Stimulated activated CD8-positive, alpha-beta memory T cell treated with anti-CD3 and anti-CD28 coated beads, Interleukin-2, amount 100 ng/mL, for 1 hour (primary cell): ENCODE results near the gene DLGAP1.

Experiments
- DNase-seq, 2 donors: peaks; one replicate each; pipeline ENCODE4 v3.0.0-alpha.2; 2020; ENCODE audit warnings: low read depth in 2 of 2

DLGAP1 gene

DNA sequence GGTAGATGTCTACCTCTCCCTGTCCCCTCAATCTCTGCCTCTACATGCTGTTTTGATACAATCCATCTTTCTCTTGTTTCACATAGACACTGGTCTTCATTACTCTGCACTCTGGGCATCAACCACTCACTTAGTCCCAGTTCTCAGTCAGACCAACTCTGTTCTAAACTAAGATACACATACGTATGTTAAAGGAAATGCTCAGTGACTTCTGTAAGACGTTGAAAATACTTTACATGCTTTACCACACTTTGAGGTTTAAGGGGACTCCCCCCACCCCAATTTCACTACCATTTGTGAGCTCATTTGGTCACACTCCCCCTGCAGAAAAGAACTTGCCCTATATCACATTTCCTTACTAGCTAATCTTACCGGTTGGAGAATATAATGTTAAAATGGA is 507.7 kb downstream of the DLGAP1 start:
- no peak for DNase-seq

- no peak for DNase-seq
Observed at GRCh38 chr18:3935305-3935704, 519.8 kb downstream of the DLGAP1 start.

DNA sequence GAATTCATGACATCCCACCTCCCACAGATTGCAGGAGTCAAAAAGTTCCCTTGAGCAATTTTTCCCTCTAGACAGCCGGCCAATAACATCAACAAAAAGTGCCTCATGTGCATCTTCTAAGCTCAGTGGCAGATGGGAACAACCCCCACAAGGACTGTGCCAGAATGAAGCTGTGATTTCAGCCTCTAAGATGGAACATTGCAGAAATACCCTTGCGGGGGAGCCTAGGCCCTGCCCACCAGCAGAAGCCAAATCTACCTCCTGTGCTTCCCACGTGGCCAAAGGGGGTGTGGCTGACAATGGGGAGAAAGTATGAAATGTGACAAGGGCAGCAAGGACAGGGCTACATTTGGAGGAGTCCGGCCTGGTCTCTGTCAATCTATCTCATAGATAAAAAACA is 522.8 kb downstream of the DLGAP1 start:
- no peak for DNase-seq

DNA sequence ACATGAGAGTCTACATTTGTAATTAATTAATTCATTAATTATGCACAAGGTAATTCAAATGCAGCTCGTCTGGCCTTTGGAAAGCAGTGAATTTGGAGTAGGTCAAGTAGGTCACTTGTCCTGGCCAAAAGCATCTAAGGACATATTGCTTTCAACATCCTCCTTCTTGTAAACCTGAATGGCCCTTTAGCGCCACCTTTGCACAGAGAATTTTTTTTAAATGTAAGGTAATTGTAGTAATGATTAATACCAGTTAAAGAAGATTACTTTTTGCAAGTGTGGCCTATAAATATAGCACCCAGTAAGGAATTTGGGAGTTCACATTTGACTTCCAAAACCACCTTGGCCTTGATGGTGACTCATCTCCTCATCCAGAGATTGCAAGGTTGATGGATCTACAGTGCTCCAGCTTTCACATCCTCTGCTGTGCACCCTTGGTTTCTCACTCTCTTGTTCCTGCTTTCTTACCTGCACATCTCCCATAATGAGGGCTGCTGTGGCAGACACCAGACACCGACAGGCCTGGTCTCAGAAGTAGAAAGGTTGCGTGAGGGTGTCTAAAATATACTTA is 523.5 kb downstream of the DLGAP1 start:
- no peak for DNase-seq

GRCh38 chr18:3931013-3931315 is 524.1 kb downstream of the DLGAP1 start:
- DNase-seq = no peak

GRCh38 chr18:3930126-3931012 is 524.7 kb downstream of the DLGAP1 start:
- DNase-seq = no peak

GRCh38 chr18:3924455-3924854 is 530.7 kb downstream of the DLGAP1 start:
- DNase-seq = no peak

DNA sequence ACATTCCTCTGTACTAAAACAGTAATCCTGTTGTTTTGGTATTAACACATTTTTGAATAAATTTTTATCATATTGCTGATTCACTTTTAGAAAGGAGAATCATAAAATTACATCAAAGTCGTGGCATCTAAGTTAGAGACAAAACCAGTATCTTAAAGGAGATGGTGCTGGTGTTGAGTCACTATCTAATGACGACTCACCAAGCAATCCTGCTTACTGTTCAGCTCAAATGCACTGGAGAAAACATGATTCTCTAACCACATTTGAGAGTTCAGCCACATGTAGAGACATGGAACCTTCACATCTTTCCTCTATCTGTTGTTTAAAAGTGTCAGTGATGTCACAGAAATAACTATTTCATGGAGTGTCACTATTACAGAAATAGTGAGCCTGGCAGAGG is 531.4 kb downstream of the DLGAP1 start:
- DNase-seq = no peak

DNA sequence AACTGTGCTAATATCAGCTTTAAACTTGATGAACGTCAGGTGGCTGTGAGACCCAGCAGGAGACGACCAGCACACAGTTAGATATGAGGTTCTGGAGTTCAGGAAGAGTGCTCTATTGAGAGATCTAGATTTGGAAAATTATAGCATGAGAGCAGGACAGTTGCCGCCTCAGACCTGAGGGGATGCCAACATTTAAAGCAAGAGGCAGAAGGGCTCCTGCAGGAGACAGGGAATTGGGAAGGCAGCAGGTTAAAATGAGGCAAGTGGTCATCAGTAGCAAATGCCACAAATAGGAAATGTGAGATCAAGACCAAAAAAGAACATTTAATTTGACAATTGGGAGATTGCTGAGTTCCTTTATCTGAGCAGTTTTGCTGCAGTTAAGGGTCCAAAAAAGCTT is 533.3 kb downstream of the DLGAP1 start:
- DNase-seq = no peak

- DNase-seq = no peak
Observed at GRCh38 chr18:3920832-3921231, 534.3 kb downstream of the DLGAP1 start.

- DNase-seq = no peak
Observed at GRCh38 chr18:3919396-3920061, 535.6 kb downstream of the DLGAP1 start.

GRCh38 chr18:3916082-3916481 is 539.0 kb downstream of the DLGAP1 start:
- DNase-seq = no peak

DNA sequence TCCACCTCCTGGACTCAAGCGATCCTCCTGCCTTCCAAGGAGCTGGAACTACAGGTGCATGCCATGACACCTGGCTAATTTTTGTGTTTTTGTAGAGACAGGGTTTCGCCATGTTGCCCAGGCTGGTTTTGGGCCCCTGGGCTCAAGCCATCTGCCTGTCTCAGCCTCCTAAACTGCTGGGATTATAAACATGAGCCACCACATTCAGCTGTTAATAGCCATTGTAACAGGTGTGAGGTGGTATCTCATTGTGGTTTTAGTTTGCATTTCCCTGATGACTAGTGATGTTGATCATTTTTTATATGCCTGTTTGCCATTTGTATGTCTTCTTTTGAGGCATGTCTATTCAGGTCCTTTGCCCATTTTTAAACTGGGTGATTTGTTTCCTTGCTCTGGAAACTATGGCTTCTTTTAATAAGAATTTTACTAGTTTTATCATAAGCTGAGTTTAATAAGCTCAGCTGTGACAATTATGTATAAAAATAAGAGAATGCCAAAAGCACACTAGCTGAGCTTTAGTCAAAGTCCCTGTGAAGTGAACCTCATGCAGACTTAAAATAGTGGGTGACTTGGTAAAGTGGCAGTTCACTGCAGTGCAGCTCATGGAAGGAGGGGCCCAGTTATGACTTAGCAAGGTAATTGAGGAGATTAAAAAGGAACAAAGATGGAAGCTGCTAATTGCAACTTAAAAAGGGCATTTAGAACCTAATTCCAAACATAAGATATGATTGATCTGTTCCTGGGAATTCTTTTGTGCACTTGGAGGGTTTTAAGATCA is 540.1 kb downstream of the DLGAP1 start:
- DNase-seq = no peak

- no peak for DNase-seq
Observed at GRCh38 chr18:3914109-3914508, 541.0 kb downstream of the DLGAP1 start.

DNA sequence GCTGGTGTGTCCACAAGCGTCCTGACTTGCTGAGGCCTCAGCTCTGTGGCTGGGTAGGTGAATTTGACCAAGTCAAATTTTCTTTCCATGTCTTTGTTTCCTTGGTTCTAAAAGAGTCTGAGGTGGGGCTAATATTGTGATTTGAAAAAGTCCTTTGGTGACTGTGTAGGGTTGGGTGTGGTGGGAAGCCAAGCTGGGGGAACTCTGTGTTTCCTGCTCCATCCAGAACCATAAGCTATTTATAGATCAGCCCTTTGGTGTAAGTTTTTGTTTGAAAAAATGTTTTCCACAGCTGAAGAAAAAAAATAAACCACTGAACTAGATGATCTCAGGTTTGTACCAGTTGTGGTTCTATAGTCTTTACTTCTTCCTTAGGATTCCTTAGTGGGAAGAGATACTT is 542.4 kb downstream of the DLGAP1 start:
- DNase-seq = no peak

- no peak for DNase-seq
Observed at GRCh38 chr18:3911413-3911812, 543.7 kb downstream of the DLGAP1 start.

- DNase-seq = no peak
Observed at GRCh38 chr18:3910512-3910911, 544.6 kb downstream of the DLGAP1 start.

- no peak for DNase-seq
Observed at GRCh38 chr18:3907955-3908354, 547.2 kb downstream of the DLGAP1 start.

DNA sequence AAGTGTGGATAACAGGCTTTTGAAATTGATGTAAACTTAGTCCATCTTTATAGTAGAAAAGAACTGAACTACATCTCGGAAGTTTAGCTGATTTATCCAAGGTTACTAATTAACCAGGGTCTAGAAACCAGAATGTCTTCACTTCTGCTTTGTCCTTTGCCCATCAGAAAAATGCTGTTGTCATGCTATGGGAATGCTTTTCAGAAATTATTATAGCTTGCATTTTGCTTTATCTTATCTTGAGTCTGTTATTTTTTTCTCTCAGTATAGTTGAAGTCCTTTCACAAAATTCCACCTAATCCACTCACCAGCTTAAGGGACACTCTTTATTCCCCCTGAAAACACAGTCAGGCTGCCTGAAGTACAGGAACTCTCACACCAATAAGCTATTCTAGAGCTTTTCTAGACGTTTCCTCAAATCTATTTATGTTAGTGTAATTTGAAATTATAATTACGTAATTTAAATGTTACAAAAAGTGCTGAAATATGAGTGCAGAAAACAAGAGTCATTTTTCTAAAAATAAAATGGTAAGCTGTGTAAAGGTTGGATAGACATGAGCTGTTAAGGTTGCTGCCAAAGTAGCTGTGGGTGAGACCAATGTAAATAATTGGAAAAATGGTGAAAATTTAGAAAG is 548.9 kb downstream of the DLGAP1 start:
- no peak for DNase-seq

- DNase-seq = no peak
Observed at GRCh38 chr18:3903337-3903736, 551.8 kb downstream of the DLGAP1 start.

DNA sequence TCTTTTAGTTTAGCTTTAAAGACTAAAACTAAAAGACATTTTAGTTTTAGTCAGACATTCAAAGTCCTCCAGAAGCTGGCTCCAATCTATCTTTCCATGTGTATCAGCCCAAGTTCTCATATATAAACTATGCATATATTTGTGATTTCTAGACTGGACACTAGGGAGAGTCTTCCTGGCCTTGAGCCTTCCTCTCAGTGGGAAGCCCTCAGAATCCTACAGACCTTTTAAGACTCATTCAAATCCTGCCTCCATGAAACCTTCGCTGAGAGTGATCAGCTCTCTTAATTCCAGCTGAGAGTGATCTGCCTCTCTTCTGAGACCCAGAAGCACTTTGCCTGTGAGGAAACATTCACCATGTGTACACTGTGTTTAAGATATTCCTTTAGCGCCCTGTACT is 552.4 kb downstream of the DLGAP1 start:
- no peak for DNase-seq

GRCh38 chr18:3901811-3902210 is 553.3 kb downstream of the DLGAP1 start:
- DNase-seq = no peak
